HG03439 (cell line): ENCODE data around the gene GPR32.
"Not testable (repeated sequence)": the region's sequence is repeated elsewhere in the genome, so short reads cannot be mapped to it uniquely, and the experiment has no call there.

ENCODE experiments used
- ATAC-seq: cut with Tn5 transposase; IDR thresholded peaks from one replicate; pipeline ENCODE4 v1.9.1; 2021; ENCODE audit warnings: mild to moderate bottlenecking, moderate library complexity; ENCODE audit not compliant: unreplicated experiment

The GPR32 gene

DNA sequence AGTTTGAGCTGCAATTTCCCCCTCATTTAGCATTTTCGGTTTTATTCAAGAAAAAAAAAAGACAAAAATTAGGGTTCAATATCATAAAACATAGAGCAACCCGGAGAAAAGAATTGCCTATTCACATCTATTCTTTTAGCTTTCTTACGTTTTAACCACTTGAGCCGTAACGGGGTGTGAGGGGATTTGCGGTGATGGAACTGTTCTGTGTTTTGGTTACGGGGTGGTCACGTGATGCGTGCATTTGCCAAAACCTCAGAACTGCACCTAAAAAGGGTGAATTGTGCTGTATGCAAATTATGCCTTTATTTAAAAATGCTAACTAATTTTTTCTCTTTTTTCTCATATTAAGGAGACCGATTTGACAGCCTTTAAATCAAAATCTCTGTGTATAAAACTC lies 25.0 kb upstream of the GPR32 start:
- no peak for ATAC-seq

DNA sequence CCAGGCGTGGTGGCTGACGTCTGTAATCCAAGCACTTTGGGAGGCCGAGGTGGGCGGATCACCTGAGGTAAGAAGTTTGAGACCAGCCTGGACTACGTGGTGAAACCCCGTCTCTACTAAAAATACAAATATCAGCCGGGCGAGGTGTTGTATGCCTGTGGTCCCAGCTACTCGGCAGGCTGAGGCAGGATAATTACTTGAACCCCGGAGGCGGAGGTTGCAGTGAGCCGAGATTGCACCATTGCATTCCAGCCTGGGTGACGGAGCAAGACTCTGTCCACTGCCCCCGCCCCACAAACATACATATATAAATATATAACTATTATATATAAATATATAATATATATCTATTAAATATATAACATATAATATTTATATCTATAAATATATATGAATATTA lies 23.1 kb upstream of the GPR32 start:
- not testable (repeated sequence) for ATAC-seq

DNA sequence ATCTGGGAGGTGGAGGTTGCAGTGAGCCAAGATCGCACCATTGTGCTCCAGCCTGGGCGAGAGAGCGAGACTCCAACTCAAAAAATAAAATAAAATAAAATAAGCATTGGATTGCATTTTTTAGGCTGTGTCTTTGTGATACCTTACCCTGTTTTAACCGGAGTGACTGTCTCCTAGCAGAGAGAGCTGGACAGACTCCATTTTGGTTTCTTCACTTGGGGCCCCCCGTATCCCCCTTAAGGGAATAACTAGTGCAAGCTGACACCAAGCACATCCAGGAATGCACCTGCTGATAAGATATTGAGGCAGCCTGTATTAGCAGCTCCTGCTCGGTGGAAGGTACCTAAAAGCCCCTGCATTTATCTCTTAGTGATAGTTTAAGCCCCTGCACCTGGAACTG lies 20.8 kb upstream of the GPR32 start:
- no peak for ATAC-seq

DNA sequence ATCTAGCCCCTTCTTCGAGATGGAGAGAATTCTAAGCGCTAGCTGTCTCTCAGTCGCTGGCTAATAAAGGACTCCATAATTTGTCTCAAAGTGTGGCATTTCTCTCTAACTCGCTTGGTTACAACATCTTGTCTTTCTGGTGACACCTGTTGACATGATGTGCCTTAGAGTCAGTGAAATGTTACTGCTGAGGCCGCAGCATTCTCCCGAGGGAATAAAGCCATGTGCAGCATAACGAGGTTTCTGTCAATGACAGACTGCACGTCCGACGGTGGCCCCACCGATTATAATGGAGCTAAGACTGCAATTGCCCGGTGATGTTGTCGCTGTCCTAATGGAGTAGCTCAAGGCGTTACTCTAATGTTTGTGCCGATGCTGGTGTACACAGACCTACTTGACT lies 20.3 kb upstream of the GPR32 start:
- no peak for ATAC-seq

DNA sequence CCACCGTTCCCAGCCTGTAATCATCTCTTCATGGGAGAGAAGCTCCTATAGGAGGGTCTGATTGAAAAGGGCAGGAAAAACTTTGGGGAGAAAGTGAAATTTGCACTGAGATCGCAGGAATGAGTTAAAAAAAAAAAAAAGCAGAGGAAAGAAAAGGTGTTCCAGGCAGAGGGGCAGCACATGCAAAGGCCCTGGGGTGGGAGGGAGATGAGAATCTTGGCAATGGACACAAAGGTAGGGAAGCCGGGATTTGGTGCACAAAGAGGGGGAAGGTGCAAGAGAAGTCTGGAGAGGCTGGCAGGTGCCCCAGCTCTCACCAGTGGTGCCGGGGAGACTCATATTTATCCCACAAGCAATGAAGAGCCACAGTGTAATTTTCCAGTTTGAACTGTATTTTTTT lies 16.4 kb upstream of the GPR32 start:
- ATAC-seq = no peak

- not testable (repeated sequence) for ATAC-seq
Measured at GRCh38 chr19:50756244-50756643, 14.0 kb upstream of the GPR32 start.

GRCh38 chr19:50757624-50758023 lies 12.6 kb upstream of the GPR32 start:
- ATAC-seq = not testable (repeated sequence)

- ATAC-seq = not testable (repeated sequence)
Measured at GRCh38 chr19:50759076-50759475, 11.2 kb upstream of the GPR32 start.

DNA sequence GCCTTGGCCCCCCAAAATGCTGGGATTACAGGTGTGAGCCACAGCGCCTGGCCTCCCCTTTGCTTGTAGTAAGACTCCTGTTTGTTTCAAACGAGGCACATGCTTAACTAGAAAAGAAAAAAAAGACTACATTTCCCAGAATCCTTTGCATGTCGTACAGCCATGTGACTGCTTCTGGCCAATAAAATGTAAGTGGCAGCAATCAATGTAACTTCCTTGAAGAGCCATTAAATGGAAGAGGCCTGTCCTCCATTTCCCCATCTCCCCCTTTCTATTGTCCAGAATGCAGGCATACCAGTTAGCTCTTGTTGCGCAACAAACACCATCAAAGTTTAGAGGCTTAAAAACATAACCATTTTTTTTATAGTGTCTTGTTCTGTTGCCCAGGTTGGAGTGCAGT lies 10.4 kb upstream of the GPR32 start:
- ATAC-seq = no peak

- not testable (repeated sequence) for ATAC-seq
Measured at GRCh38 chr19:50761501-50761900, 8.8 kb upstream of the GPR32 start.

DNA sequence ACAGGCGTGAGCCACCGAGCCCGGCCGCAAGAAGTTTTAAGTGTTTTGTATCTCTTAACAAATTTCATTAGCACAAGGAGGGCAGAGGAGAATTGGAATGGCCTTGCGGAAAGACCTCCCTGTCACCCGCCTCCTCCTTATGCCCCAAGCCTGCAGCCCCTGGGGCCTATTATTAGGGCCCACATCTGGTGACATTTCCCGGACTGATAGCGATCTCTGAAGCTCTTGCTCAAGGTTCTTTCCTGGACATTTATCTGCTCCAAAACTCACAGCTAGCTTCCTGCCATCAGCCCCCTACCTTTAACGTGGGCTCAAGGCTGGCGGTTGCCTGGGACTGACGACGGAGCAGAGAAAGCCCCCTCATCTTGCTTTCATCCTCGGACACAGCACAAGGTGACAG lies 6.7 kb upstream of the GPR32 start:
- ATAC-seq = not testable (repeated sequence)

GRCh38 chr19:50764409-50764808 lies 5.9 kb upstream of the GPR32 start:
- ATAC-seq = no peak

- ATAC-seq = not testable (repeated sequence)
Measured at GRCh38 chr19:50766746-50767145, 3.5 kb upstream of the GPR32 start.

- not testable (repeated sequence) for ATAC-seq
Measured at GRCh38 chr19:50767263-50767662, 3.0 kb upstream of the GPR32 start.

- no peak for ATAC-seq
Measured at GRCh38 chr19:50768277-50768676, 2.0 kb upstream of the GPR32 start.

DNA sequence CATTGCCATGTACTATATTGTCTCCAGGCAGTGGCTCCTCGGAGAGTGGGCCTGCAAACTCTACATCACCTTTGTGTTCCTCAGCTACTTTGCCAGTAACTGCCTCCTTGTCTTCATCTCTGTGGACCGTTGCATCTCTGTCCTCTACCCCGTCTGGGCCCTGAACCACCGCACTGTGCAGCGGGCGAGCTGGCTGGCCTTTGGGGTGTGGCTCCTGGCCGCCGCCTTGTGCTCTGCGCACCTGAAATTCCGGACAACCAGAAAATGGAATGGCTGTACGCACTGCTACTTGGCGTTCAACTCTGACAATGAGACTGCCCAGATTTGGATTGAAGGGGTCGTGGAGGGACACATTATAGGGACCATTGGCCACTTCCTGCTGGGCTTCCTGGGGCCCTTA lies 624 bp downstream of the GPR32 start:
- ATAC-seq = no peak

DNA sequence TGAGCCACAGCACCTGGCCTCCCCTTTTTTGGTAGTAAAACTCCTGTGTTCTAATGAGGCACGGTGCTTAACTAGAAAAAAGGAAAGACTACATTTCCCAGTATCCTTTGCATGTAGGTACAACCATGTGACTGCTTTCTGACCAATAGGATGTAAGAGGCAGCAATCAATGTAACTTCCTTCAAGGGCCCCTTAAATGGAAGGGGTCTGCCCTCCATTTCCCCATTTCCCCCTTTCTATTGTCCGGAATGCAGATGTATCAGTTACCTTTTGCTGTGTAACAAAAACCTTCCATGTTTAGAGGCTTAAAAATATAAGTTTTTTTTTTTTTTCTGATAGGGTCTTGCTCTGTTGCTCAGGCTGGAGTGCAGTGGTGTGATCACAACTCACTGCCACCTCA lies 2.2 kb downstream of the GPR32 start:
- no peak for ATAC-seq

GRCh38 chr19:50772912-50773311 lies 2.6 kb downstream of the GPR32 start:
- ATAC-seq = not testable (repeated sequence)

GRCh38 chr19:50773454-50773853 lies 3.2 kb downstream of the GPR32 start:
- not testable (repeated sequence) for ATAC-seq

DNA sequence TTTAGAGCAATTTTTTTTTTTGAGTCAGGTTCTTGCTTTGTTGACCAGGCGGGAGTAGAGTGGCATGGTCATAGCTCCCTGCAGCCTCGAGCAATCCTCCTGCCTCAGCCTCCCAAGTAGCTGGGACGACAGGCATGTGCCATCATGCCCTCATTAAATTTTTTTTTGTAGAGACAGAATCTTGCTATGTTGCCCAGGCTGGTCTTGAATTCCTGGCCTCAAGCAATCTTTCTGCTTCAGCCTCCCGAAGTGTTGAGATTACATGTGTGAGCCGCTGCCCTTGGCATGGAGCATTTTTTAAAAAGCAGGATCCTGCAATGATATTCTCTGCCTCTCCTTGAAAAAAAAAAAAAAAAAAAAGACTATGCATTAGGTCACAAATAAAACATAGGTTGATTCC lies 5.9 kb downstream of the GPR32 start:
- ATAC-seq = no peak

DNA sequence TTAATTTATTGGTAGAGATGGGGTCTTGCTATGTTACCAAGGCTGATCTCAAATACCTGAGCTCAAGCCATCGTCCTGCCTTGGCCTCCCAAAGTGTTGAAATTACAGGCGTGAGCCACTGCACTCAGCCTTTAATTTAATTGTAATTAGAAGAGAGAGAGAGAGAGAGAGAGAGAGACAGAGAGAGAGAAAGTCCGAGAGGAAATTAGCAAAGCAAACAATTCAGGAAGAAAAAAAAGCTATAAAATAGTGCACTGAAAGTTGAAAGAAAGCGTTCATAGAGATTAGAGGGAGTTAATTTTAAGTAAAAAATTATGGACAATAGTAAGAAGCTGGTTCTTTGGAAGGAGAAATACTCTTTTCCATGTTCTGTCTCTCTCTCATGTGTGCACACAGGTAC lies 7.0 kb downstream of the GPR32 start:
- ATAC-seq = no peak

DNA sequence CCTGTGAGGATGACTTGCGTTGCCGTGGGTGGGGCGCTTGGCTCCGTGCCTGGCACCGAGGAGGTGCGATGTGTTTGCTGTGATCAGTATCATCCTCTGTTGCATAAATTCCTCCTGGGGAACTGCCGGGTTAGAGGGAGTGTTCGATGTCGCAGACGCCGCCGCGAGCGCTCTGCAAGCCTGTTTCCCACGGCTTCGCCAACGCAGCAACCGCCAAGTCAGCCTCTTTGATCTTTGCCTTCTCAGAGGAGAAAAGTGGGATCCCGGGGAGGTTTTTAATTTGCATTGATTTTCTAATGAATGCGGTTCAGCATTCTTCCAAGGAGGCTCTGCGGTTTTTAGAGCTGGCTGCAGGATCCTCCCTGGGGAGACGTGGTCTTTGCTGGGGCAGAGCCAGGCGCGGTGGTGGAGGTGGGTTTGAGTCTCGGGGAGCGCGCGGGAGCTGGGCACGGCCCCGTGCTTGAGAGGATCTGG lies 7.6 kb downstream of the GPR32 start:
- ATAC-seq = no peak

DNA sequence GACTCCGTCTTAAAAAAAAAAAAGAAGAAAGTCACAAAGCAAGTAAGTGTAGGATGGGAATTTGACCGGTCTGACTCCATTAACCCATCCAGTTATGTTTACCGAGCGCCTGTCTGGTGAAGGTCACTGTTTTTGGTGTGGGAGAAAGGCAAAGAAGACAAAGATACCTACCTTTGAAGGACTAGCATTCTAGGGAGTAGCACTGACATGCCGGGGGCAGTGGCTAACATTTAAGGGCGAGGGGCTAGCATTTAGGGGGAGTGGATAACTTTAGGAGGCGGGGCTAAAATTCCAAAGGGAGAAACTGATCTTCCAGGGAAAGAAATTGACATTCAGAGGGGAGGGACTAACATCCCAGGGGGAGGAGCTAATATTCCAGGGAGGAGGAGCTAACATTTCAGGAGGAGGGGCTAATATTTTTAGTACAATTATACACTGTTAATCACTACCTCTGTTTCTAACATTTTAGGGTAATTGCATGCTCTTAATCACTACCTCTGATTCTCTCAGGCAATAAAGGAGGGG lies 8.7 kb downstream of the GPR32 start:
- no peak for ATAC-seq
